ENCODE measurements around the gene LGALS4.
"Not testable (repeated sequence)": the region's sequence is repeated elsewhere in the genome, so short reads cannot be mapped to it uniquely, and the experiment has no call there.

LGALS4 gene

GRCh38 chr19:38773469-38774177 is 39.1 kb downstream of the LGALS4 start, which contains the start of gene LGALS7:
TSS of gene LGALS7 (minus strand) at chr19:38773517. CDS start at chr19:38773492, 25 bp downstream.
- TF ChIP-seq CTCF (IDR thresholded peaks at IDR 0.05; ENCODE audit: low read length) = no peak
- TF ChIP-seq EZH2 (IDR thresholded peaks at IDR 0.05; ENCODE audit: borderline replicate concordance, low read length) = no peak
- no peak within 1 kb of the TSS for H3K27ac ChIP-seq (ENCODE audit: low read depth, low read length, poor library complexity, severe bottlenecking)

GRCh38 chr19:38771569-38771968 is 41.2 kb downstream of the LGALS4 start:
- not testable (repeated sequence) for H3F3A ChIP-seq (ENCODE audit: insufficient read depth, low read length); H4K20me1 ChIP-seq (ENCODE audit: insufficient read depth, low read length)

More at GRCh38 chr19:38773469-38774177, 39.1 kb downstream of the LGALS4 start, which contains the start of gene LGALS7:
- H4K20me1 ChIP-seq (ENCODE audit: insufficient read depth, low read length) = no peaks in the 10 kb centered on the region
- H3K9ac ChIP-seq (ENCODE audit: low read length) = no peak within 1 kb of the TSS
- H3K9me3 ChIP-seq (ENCODE audit: low read length) = no peaks in the 10 kb centered on the region
- no peaks in the 10 kb centered on the region for H3K27me3 ChIP-seq (ENCODE audit: insufficient read depth, low read length)
- H3K9me2 ChIP-seq (ENCODE audit: low read depth, low read length) = no peaks in the 10 kb centered on the region
- no peak within 1 kb of the TSS for H3K4me3 ChIP-seq (ENCODE audit: low read depth, low read length, poor library complexity, severe bottlenecking)
- H3F3A ChIP-seq (ENCODE audit: insufficient read depth, low read length) = no peaks in the 10 kb centered on the region
- no peak within 1 kb of the TSS for H2AFZ ChIP-seq (ENCODE audit: low read length)
- no peaks in the 10 kb centered on the region for H3K36me3 ChIP-seq (ENCODE audit: insufficient read depth, low read length)
- H3K4me2 ChIP-seq (ENCODE audit: low read length) = no peak within 1 kb of the TSS
- H3K4me1 ChIP-seq (ENCODE audit: insufficient read depth, low read length, severe bottlenecking) = peaks cover 14% of the 10 kb centered on the region
- no peaks in the 10 kb centered on the region for H3K79me2 ChIP-seq (ENCODE audit: insufficient read depth, low read length)

GRCh38 chr19:38770949-38771275 is 41.8 kb downstream of the LGALS4 start:
- H3K4me1 ChIP-seq (ENCODE audit: insufficient read depth, low read length, severe bottlenecking) = peaks cover 14% of the 10 kb centered on the region
- H3K9me2 ChIP-seq (ENCODE audit: low read depth, low read length); H3K4me3 ChIP-seq (ENCODE audit: low read depth, low read length, poor library complexity, severe bottlenecking); H3K9me3 ChIP-seq (ENCODE audit: low read length); H4K20me1 ChIP-seq (ENCODE audit: insufficient read depth, low read length); H3K36me3 ChIP-seq (ENCODE audit: insufficient read depth, low read length); H3F3A ChIP-seq (ENCODE audit: insufficient read depth, low read length); H2AFZ ChIP-seq (ENCODE audit: low read length); H3K27me3 ChIP-seq (ENCODE audit: insufficient read depth, low read length); H3K79me2 ChIP-seq (ENCODE audit: insufficient read depth, low read length); H3K4me2 ChIP-seq (ENCODE audit: low read length); H3K27ac ChIP-seq (ENCODE audit: low read depth, low read length, poor library complexity, severe bottlenecking); H3K9ac ChIP-seq (ENCODE audit: low read length): not testable (repeated sequence)

More at GRCh38 chr19:38771569-38771968, 41.2 kb downstream of the LGALS4 start:
- not testable (repeated sequence) for H3K9ac ChIP-seq (ENCODE audit: low read length); H3K27ac ChIP-seq (ENCODE audit: low read depth, low read length, poor library complexity, severe bottlenecking); H3K9me2 ChIP-seq (ENCODE audit: low read depth, low read length); H3K36me3 ChIP-seq (ENCODE audit: insufficient read depth, low read length); H3K9me3 ChIP-seq (ENCODE audit: low read length); H2AFZ ChIP-seq (ENCODE audit: low read length); H3K27me3 ChIP-seq (ENCODE audit: insufficient read depth, low read length); H3K79me2 ChIP-seq (ENCODE audit: insufficient read depth, low read length); H3K4me2 ChIP-seq (ENCODE audit: low read length); H3K4me3 ChIP-seq (ENCODE audit: low read depth, low read length, poor library complexity, severe bottlenecking)
- peaks cover 14% of the 10 kb centered on the region for H3K4me1 ChIP-seq (ENCODE audit: insufficient read depth, low read length, severe bottlenecking)

GRCh38 chr19:38770228-38770948 is 42.4 kb downstream of the LGALS4 start:
- not testable (repeated sequence) for H3K9ac ChIP-seq (ENCODE audit: low read length); H3K9me2 ChIP-seq (ENCODE audit: low read depth, low read length); H3K36me3 ChIP-seq (ENCODE audit: insufficient read depth, low read length); H3K79me2 ChIP-seq (ENCODE audit: insufficient read depth, low read length); H3K27ac ChIP-seq (ENCODE audit: low read depth, low read length, poor library complexity, severe bottlenecking); H3F3A ChIP-seq (ENCODE audit: insufficient read depth, low read length); H2AFZ ChIP-seq (ENCODE audit: low read length); H3K27me3 ChIP-seq (ENCODE audit: insufficient read depth, low read length); H4K20me1 ChIP-seq (ENCODE audit: insufficient read depth, low read length); H3K9me3 ChIP-seq (ENCODE audit: low read length)
- peak overlapping the region; percentile 51 for H3K4me3 ChIP-seq (ENCODE audit: low read depth, low read length, poor library complexity, severe bottlenecking)
- peak overlapping the region; percentile 57; the same call in 1 of the 2 replicates for H3K4me2 ChIP-seq (ENCODE audit: low read length)
- H3K4me1 ChIP-seq (ENCODE audit: insufficient read depth, low read length, severe bottlenecking) = peaks cover 14% of the 10 kb centered on the region
